Vagina (tissue), 2 donors: ENCODE data around the gene RFX4.

ENCODE experiments used
- POLR2A ChIP-seq, 2 donors: fragments of 450-650 bp; IDR thresholded peaks; one replicate each; pipeline ENCODE4 v1.6.1; 2017; ENCODE audit warnings: antibody characterized with exemption in 2 of 2, mild to moderate bottlenecking in 2 of 2, moderate library complexity in 2 of 2
- POLR2AphosphoS5 ChIP-seq, 2 donors: sonication (generic); formaldehyde crosslinking; IDR thresholded peaks; one replicate each; pipeline ENCODE4 v1.9.0; 2017; ENCODE audit warnings: antibody characterized with exemption in 2 of 2, mild to moderate bottlenecking in 2 of 2, low read depth in 1 of 2; ENCODE audit not compliant: insufficient read depth in 1 of 2
- TF ChIP-seq, protein P1 (sequence below), 3 experiments: fragments of 450-650 bp in 2 of 3; fragments of 200-600 bp in 1 of 3; sonication (generic) in 1 of 3; IDR thresholded peaks; one replicate each; pipeline ENCODE4 v1.5.1; 2017 to 2019; ENCODE audit warnings: antibody characterized with exemption in 3 of 3, mild to moderate bottlenecking in 2 of 3, moderate library complexity in 2 of 3

DNA sequence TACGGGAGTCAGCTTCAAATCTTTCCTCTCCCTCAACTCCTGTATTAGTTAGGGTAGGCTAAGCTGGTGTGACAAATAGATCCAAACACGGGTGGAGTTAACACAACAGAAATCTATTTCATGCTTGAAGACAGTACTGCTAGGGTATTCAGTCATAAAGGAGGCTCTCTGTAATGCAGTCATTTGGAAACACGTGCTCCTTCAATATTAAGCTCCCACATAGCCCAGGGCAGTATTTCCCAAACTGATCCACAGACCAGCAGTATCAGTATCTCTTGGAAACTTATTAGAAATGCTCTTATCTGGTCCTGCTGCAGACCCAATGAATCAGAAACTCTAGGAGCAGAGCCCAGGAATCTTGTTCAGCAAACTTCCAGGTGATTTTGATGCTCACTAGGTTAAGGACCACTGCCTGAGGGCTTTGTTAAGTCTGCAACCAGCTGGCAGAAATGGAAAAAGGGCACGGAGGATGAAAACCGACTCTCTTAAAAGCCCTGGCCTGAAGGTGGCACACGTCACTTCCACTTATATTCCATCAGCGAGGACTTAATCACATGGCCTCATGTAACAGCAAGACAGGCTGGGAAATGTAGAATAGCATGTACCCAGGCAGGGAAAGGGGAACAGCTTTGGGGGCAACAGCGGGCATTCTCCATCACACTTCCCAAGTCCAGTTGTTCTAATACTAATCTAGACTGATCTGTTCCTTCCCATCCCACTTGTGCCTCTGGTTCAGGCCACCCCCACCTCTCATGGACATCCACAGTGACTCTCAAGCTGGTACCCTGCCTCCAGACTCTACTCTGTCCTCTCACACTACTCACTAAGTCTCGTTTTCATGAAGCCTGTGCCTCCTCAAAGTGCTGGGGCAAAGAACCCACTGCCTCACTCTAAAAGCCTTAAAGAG is 153.5 kb downstream of the RFX4 start:
- TF ChIP-seq, protein P1, sequence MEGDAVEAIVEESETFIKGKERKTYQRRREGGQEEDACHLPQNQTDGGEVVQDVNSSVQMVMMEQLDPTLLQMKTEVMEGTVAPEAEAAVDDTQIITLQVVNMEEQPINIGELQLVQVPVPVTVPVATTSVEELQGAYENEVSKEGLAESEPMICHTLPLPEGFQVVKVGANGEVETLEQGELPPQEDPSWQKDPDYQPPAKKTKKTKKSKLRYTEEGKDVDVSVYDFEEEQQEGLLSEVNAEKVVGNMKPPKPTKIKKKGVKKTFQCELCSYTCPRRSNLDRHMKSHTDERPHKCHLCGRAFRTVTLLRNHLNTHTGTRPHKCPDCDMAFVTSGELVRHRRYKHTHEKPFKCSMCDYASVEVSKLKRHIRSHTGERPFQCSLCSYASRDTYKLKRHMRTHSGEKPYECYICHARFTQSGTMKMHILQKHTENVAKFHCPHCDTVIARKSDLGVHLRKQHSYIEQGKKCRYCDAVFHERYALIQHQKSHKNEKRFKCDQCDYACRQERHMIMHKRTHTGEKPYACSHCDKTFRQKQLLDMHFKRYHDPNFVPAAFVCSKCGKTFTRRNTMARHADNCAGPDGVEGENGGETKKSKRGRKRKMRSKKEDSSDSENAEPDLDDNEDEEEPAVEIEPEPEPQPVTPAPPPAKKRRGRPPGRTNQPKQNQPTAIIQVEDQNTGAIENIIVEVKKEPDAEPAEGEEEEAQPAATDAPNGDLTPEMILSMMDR (IDR thresholded peaks at IDR 0.05): no peak
- no peak for TF ChIP-seq POLR2A (IDR thresholded peaks at IDR 0.05)
- TF ChIP-seq POLR2AphosphoS5 (IDR thresholded peaks at IDR 0.05; ENCODE audit: insufficient read depth in 1 of 2, low read depth in 1 of 2): no peak
